Astrocyte of the cerebellum (primary cell): Measurements from ENCODE around the gene DPH5.

Source experiments
- DNase-seq: peaks from one replicate; pipeline ENCODE4 v3.0.0-alpha.2; 2011; ENCODE audit warnings: low read depth
- H3K4me3 ChIP-seq: 2 replicates; pipeline ENCODE4 v1.5.1; 2011; ENCODE audit warnings: mild to moderate bottlenecking, low read depth, low read length, moderate library complexity
- CTCF ChIP-seq: IDR thresholded peaks from 2 replicates; pipeline ENCODE4 v1.5.1; 2012; ENCODE audit warnings: low read length, low read depth, moderate library complexity, mild to moderate bottlenecking; ENCODE audit errors: missing control alignments
- in situ Hi-C: cut with HindIII; loops from 2 replicates; pipeline ENCODE4 v1.10.0; 2017; ENCODE audit warnings: low sequenced_read_pairs

The DPH5 gene

GRCh38 chr1:100979631-100980030, 46.0 kb downstream of the DPH5 start:
- DNase-seq: no peak
- TF ChIP-seq CTCF: no peak
- no peak overlapping the region for H3K4me3 ChIP-seq
- in situ Hi-C loops: no loop called here

GRCh38 chr1:100976936-100977335, 48.6 kb downstream of the DPH5 start:
- no peak for TF ChIP-seq CTCF
- in situ Hi-C loops: no loop called here
- no peak overlapping the region for H3K4me3 ChIP-seq
- no peak for DNase-seq

- no peak overlapping the region for H3K4me3 ChIP-seq
- TF ChIP-seq CTCF: no peak
- in situ Hi-C loops: no loop called here
- no peak for DNase-seq
Observed at GRCh38 chr1:100972185-100972584, 53.4 kb downstream of the DPH5 start.

GRCh38 chr1:100971021-100971420, 54.6 kb downstream of the DPH5 start:
- H3K4me3 ChIP-seq: no peak overlapping the region
- no peak for DNase-seq
- no peak for TF ChIP-seq CTCF
- in situ Hi-C loops: no loop called here

GRCh38 chr1:100969327-100969726, 56.3 kb downstream of the DPH5 start:
- no peak for TF ChIP-seq CTCF
- in situ Hi-C loops: no loop called here
- DNase-seq: no peak
- H3K4me3 ChIP-seq: no peak overlapping the region

- in situ Hi-C loops: no loop called here
- no peak for TF ChIP-seq CTCF
- no peak for DNase-seq
- no peak overlapping the region for H3K4me3 ChIP-seq
Observed at GRCh38 chr1:100968621-100969020, 57.0 kb downstream of the DPH5 start.

- no peak for TF ChIP-seq CTCF
- DNase-seq: no peak
- H3K4me3 ChIP-seq: no peak overlapping the region
- in situ Hi-C loops: no loop called here
Observed at GRCh38 chr1:100960098-100960497, 65.5 kb downstream of the DPH5 start.
